Sigmoid colon (tissue), 4 donors: Measurements from ENCODE around the gene DSCAML1.

Experiments
- CTCF ChIP-seq, 4 experiments: fragments of 450-650 bp in 3 of 4; fragments of 200-600 bp in 1 of 4; IDR thresholded peaks; one replicate each; pipeline ENCODE4 v1.5.1; 2016 to 2019; ENCODE audit warnings: antibody characterized with exemption in 4 of 4, mild to moderate bottlenecking in 3 of 4, moderate library complexity in 2 of 4
- EP300 ChIP-seq, 4 donors: sonication (generic); formaldehyde crosslinking; IDR thresholded peaks; one replicate each; pipeline ENCODE4 v1.6.1; 2017; ENCODE audit warnings: antibody characterized with exemption in 4 of 4
- POLR2A ChIP-seq, 2 donors: fragments of 450-650 bp; IDR thresholded peaks; one replicate each; pipeline ENCODE4 v1.6.1; 2016; ENCODE audit warnings: antibody characterized with exemption in 2 of 2, mild to moderate bottlenecking in 2 of 2, moderate library complexity in 2 of 2
- POLR2AphosphoS5 ChIP-seq, 4 donors: sonication (generic); formaldehyde crosslinking; IDR thresholded peaks; one replicate each; pipeline ENCODE4 v1.6.1; 2017; ENCODE audit warnings: antibody characterized with exemption in 4 of 4

GRCh38 chr11:117444256-117444655 is 352.8 kb downstream of the DSCAML1 start:
- TF ChIP-seq POLR2A (IDR thresholded peaks at IDR 0.05) (no peak), CTCF (IDR thresholded peaks at IDR 0.05) (no peak), EP300 (IDR thresholded peaks at IDR 0.05) (no peak), POLR2AphosphoS5 (IDR thresholded peaks at IDR 0.05) (no peak)
